CD4-positive, alpha-beta T cell treated with Interleukin-6 at 100 ng/mL for 8 hours (primary cell): ENCODE measurements around the gene CSNK1A1L.
"Not testable (repeated sequence)": the region's sequence is repeated elsewhere in the genome, so short reads cannot be mapped to it uniquely, and the experiment has no call there.

Experiments
- DNase-seq: peaks from one replicate; pipeline ENCODE4 v3.0.0-alpha.2; 2020; ENCODE audit warnings: mixed read lengths, low spot score

CSNK1A1L gene

GRCh38 chr13:37058910-37059847 is 46.3 kb downstream of the CSNK1A1L start, which contains the start of gene SUPT20H:
TSS of gene SUPT20H (minus strand) at chr13:37059688. CDS start at chr13:37051490, 8,198 bp downstream.
- DNase-seq = peak; percentile 92

GRCh38 chr13:37056228-37056627 is 49.2 kb downstream of the CSNK1A1L start:
- DNase-seq = not testable (repeated sequence)
